Body of pancreas (tissue), 4 donors: ENCODE data around the gene GLRA3. TPM values are rescaled to one million over a fixed set of nuclear protein-coding genes. Genes with fewer than 3 reads are reported as not detected.
A peak's percentile ranks its signal among the peaks of the same experiment; 100 is the strongest.
"Not testable (repeated sequence)": the region's sequence is repeated elsewhere in the genome, so short reads cannot be mapped to it uniquely, and the experiment has no call there.

Source experiments
- ATAC-seq: fragments of 150-250 bp; one replicate; pipeline ENCODE4 v1.9.1; 2016
- DNase-seq, 4 donors: peaks; one replicate each; pipeline ENCODE4 v3.0.0-alpha.2; 2019
- H3K27ac ChIP-seq, 4 donors: fragments of 200-600 bp; sonication (generic); 1 replicate in 3 of 4; 2 replicates in 1 of 4; pipeline versions ENCODE4 v1.5.1 to v1.6.1; 2016 to 2019; ENCODE audit warnings: mild to moderate bottlenecking in 1 of 4, mixed read lengths in 1 of 4, moderate library complexity in 1 of 4
- H3K27me3 ChIP-seq, 2 donors: fragments of 200-600 bp; sonication (generic); one replicate each; pipeline ENCODE4 v1.6.0; 2016; ENCODE audit warnings: mild to moderate bottlenecking in 1 of 2
- H3K36me3 ChIP-seq, 2 donors: fragments of 200-600 bp; sonication (generic); replicated peaks in 1 of 2; 2 replicates each; pipeline ENCODE4 v1.5.1; 2016; ENCODE audit warnings: low read depth in 2 of 2; ENCODE audit not compliant: insufficient read depth in 1 of 2
- H3K4me1 ChIP-seq: fragments of 200-600 bp; sonication (generic); one replicate; pipeline ENCODE4 v1.6.0; 2016
- H3K4me3 ChIP-seq, 2 donors: fragments of 200-600 bp; sonication (generic); 1 replicate in 1 of 2; 2 replicates in 1 of 2; pipeline ENCODE4 v1.5.1; 2016 to 2019
- H3K9me3 ChIP-seq, 3 donors: fragments of 200-600 bp; sonication (generic); 1 replicate in 2 of 3; 2 replicates in 1 of 3; pipeline ENCODE4 v1.5.1; 2016
- CTCF ChIP-seq, 7 experiments: fragments of 450-650 bp in 4 of 7; fragments of 200-600 bp in 3 of 7; sonication (generic) in 3 of 7; IDR thresholded peaks; one replicate each; pipeline ENCODE4 v1.5.1; 2016 to 2019; ENCODE audit warnings: antibody characterized with exemption in 7 of 7
- POLR2A ChIP-seq, 3 donors: fragments of 450-650 bp; IDR thresholded peaks; one replicate each; pipeline ENCODE4 v1.6.1; 2016; ENCODE audit warnings: antibody characterized with exemption in 3 of 3, mild to moderate bottlenecking in 2 of 3
- WGBS, 2 donors: methylation state at CpG; one replicate each; pipeline ENCODE4 v1.1.5; 2017; 5-methylcytosine and 5-hydroxymethylcytosine counted together
- intact Hi-C: fragments of 100-400 bp; cut with DNase I; formaldehyde crosslinking; loops from one replicate; pipeline ENCODE4 v1.15.1; 2023
- total RNA-seq, 2 donors: library from RNA; depleted of rRNA; stranded (reverse); fragments of >200 nt; gene quantifications; one replicate each; pipeline ENCODE4 v1.1.0, GENCODE V29; 2016

GLRA3 gene
- under 1 TPM in 1 of 2 donors, not detected in 1; 0.26 TPM for total RNA-seq

GRCh38 chr4:174828845-174829701 is at the start of gene GLRA3:
TSS of gene GLRA3 (minus strand) at chr4:174829247. CDS start at chr4:174828811, 436 bp downstream.
- Histone ChIP-seq H3K4me3 (no peak within 1 kb of the TSS), H3K27ac (no peak within 1 kb of the TSS), H3K27me3 (no peaks in the 10 kb centered on the region), H3K9me3 (no peaks in the 10 kb centered on the region), H3K36me3 (no peaks in the 10 kb centered on the region), H3K4me1 (peaks cover 7% of the 10 kb centered on the region)
- DNase-seq (peak; percentile 57 to 75 (median 68)), ATAC-seq (peak; percentile 83)
- TF ChIP-seq CTCF (IDR thresholded peaks at IDR 0.05) (no peak), POLR2A (IDR thresholded peaks at IDR 0.05) (peak in 2 of 3 donors; percentile 24 to 41)
- intact Hi-C loops = no loop called here
- 1 to 2% methylated on average over 38 to 40 of the region's 40 CpGs for WGBS, 2 donors

GRCh38 chr4:174874898-174875297 is 45.9 kb upstream of the GLRA3 start:
- Histone ChIP-seq H3K9me3 (no peaks in the 10 kb centered on the region), H3K27me3 (no peaks in the 10 kb centered on the region), H3K4me3 (no peak overlapping the region), H3K4me1 (peaks cover 13% of the 10 kb centered on the region), H3K27ac (no peak overlapping the region), H3K36me3 (no peaks in the 10 kb centered on the region)
- ATAC-seq (no peak), DNase-seq (no peak)
- intact Hi-C loops = no loop called here
- TF ChIP-seq CTCF (IDR thresholded peaks at IDR 0.05) (no peak), POLR2A (IDR thresholded peaks at IDR 0.05) (no peak)
- WGBS, 2 donors = 45 to 46% methylated on average over 1 of the region's 1 CpG

GRCh38 chr4:174873931-174874330 is 44.9 kb upstream of the GLRA3 start:
- DNase-seq (no peak), ATAC-seq (no peak)
- no peaks in the 10 kb centered on the region for H3K27me3 ChIP-seq
- no peak overlapping the region for H3K4me3 ChIP-seq
- TF ChIP-seq POLR2A (IDR thresholded peaks at IDR 0.05) = no peak
- TF ChIP-seq CTCF (IDR thresholded peaks at IDR 0.05) = no peak
- WGBS, 2 donors = 40 to 72% methylated on average over 1 of the region's 1 CpG
- no peaks in the 10 kb centered on the region for H3K36me3 ChIP-seq
- H3K27ac ChIP-seq = no peak overlapping the region
- intact Hi-C loops = no loop called here
- peaks cover 13% of the 10 kb centered on the region for H3K4me1 ChIP-seq
- H3K9me3 ChIP-seq = no peaks in the 10 kb centered on the region

- 46 to 48% methylated on average over 3 to 4 of the region's 4 CpGs for WGBS, 2 donors
These were observed 44.1 kb upstream of the GLRA3 start for GRCh38 chr4:174873146-174873545.

GRCh38 chr4:174871407-174871806 is 42.4 kb upstream of the GLRA3 start:
- no peak for TF ChIP-seq POLR2A (IDR thresholded peaks at IDR 0.05)
- no peak for TF ChIP-seq CTCF (IDR thresholded peaks at IDR 0.05)
- no peaks in the 10 kb centered on the region for H3K27me3 ChIP-seq
- no peak for DNase-seq
- H3K9me3 ChIP-seq = no peaks in the 10 kb centered on the region
- no peak overlapping the region for H3K27ac ChIP-seq
- H3K4me1 ChIP-seq = peaks cover 13% of the 10 kb centered on the region
- no peaks in the 10 kb centered on the region for H3K36me3 ChIP-seq
- no peak for ATAC-seq
- intact Hi-C loops = no loop called here
- no peak overlapping the region for H3K4me3 ChIP-seq

More at GRCh38 chr4:174873146-174873545, 44.1 kb upstream of the GLRA3 start:
- H3K27ac ChIP-seq, H3K9me3 ChIP-seq, H3K36me3 ChIP-seq, intact Hi-C loops, H3K27me3 ChIP-seq, H3K4me3 ChIP-seq: not testable (repeated sequence)
- H3K4me1 ChIP-seq = peaks cover 13% of the 10 kb centered on the region
- peak in 1 of 4 donors; percentile 5 for DNase-seq
- ATAC-seq = peak; percentile 12
